Putamen (tissue), 1 donor: Measurements from ENCODE around the gene S1PR1.

Source experiments
- DNase-seq: peaks from one replicate; pipeline ENCODE4 v3.0.0-alpha.2; 2016; ENCODE audit warnings: low spot score

S1PR1 gene

GRCh38 chr1:101280049-101280592, 43.3 kb downstream of the S1PR1 start:
- no peak for DNase-seq

DNA sequence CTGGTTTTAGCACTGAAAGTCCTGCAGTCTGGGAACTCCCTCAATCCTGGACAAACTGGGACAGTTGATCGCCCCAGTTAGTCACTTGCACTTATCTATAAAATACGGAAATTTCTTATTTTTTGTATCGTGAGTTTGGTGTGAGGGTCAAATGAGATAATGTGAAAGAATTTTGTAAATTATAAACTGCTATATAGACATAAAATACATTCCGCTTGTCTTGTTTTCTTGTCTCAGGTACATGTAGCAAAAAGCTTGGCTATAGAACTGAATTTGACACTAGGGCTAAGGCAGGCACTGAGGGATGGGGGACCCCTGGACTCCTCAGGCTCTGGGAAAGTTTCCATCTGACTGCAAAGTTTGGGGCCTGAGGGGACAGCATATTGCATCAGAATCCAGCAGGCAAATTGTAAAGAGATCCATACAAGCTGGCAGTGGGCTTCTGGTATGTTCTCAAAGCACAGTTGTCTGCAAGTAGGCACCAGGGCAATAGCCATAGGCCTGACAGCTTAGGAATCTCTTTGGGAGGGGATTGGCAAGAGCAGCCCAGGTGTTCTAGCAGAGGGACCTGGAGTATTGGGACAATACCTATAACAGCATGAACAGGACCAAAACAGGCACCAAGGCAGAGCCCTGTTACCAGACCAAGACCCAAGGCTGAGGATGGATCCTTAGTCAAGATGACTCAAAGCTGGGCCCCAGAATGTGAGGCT, 44.3 kb downstream of the S1PR1 start:
- no peak for DNase-seq

DNA sequence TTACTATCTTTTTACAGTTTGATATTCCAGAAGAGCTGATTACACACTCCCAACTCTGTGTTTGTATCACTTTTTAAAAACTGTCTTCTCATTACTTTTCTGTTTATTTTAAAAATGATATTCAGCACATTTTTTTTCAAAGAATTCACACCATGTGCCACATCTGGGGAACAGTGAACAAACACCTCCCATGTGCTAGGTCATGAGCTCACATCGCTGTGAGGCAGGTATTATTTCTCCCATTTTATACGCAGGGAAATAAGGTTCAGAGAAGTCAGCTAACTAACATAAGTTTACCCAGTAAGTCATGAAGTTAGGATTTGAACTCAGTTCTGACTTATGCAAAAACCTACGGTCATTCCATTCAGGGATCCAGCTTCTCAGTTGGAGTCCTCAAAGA, 44.9 kb downstream of the S1PR1 start:
- DNase-seq = no peak

DNA sequence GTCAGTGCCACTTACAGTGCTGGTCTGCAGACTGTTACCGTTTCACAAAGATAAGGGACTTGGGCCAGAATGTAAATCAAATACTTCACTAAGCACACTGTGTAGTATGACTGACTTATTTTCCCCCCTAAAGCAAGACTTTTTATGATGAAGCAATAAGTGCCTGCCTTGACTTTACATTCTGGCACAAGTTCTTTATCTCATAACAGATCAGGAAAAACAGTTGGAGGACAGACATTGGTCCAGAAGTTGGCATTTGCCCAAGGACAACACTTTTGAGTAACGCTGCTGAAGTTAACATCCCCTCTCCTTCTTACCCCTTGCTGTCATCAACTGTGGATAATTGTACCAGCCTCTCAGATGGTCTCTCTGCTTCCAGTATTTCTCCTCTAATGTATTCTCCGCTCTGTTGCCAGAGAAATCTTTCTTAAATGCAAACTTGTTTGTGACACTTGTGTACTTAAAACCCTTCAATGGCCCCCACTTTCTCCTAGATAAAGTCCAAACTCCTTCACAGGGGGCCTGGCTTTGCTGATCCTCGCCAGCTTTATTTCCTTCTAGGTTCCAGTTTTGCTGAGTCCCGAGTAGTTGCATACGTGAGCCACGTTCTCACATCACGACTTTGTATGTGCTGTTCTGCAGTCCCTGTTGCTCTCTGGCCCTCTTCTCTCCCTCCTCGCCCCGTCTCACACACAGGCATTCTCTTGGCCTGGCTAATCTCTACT, 45.7 kb downstream of the S1PR1 start:
- no peak for DNase-seq

DNA sequence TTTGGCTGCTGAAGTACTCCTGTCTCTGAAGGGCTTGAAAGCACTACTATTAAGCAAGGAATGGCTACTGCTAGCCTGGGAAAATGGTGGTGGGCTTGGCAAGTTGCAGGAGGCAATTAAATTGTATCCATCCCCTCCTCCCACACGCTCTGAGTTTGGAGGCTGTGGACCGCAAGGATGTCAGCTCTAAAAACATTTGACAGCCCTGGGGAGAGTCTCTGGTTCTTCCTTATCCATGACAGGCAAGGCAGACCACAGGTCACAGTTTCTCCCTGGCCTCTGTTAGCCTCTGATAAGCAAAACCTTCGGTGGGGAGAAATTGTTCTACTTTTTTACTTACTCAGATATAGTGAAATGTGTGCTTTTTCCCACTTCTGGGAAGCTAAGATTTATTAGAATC, 46.6 kb downstream of the S1PR1 start:
- DNase-seq = no peak

GRCh38 chr1:101284021-101284420, 47.2 kb downstream of the S1PR1 start:
- no peak for DNase-seq

GRCh38 chr1:101284622-101285218, 47.9 kb downstream of the S1PR1 start:
- DNase-seq = no peak

GRCh38 chr1:101285922-101286570, 49.2 kb downstream of the S1PR1 start:
- no peak for DNase-seq

- peak; percentile 53 for DNase-seq
Measured at GRCh38 chr1:101288491-101288944, 51.7 kb downstream of the S1PR1 start.

GRCh38 chr1:101290119-101290921, 53.5 kb downstream of the S1PR1 start:
- DNase-seq = no peak
